OCI-LY7 (cell line): ENCODE measurements around the gene FCRL2. TPM values are rescaled to one million over a fixed set of nuclear protein-coding genes. Genes with fewer than 3 reads are reported as not detected.

Experiments
- BruUV-seq: library from RNA; stranded (reverse); fragments of 400-500 nt; replicated peaks from 2 replicates; lab custom pipeline; 2021; lab: Mats Ljungman, UMichigan
- CTCF ChIA-PET: fragments of 300-600 bp; sonication (Branson Sonifier 250); formaldehyde crosslinking; loops from one replicate; lab custom pipeline; 2022; ENCODE audit warnings: antibody characterized with exemption; ENCODE audit not compliant: unreplicated experiment; lab: Charles Lee
- POLR2A ChIA-PET: fragments of 300-600 bp; sonication (Branson Sonifier 250); formaldehyde crosslinking; loops from one replicate; lab custom pipeline; 2022; ENCODE audit warnings: antibody characterized with exemption; lab: Charles Lee
- DNase-seq: peaks from one replicate; pipeline ENCODE4 v3.0.0-alpha.2; 2015; ENCODE audit warnings: low spot score
- H2AFZ ChIP-seq: fragments of 200-600 bp; sonication (generic), shearing (Covaris generic); 2 replicates; pipeline ENCODE4 v1.6.1; 2014; ENCODE audit warnings: mild to moderate bottlenecking, antibody characterized with exemption, low read length, moderate library complexity
- H3K27ac ChIP-seq: fragments of 200-600 bp; sonication (generic); 2 replicates; pipeline ENCODE4 v1.5.1; 2014; ENCODE audit warnings: mixed run types, low read depth, mild to moderate bottlenecking, moderate library complexity, low read length, inconsistent platforms; ENCODE audit not compliant: poor library complexity, severe bottlenecking
- H3K36me3 ChIP-seq: fragments of 200-600 bp; sonication (generic); 2 replicates; pipeline ENCODE4 v1.6.1; 2014; ENCODE audit warnings: mild to moderate bottlenecking, antibody characterized with exemption, low read length, moderate library complexity, mixed read lengths; ENCODE audit not compliant: insufficient read depth
- H3K4me1 ChIP-seq: fragments of 200-600 bp; sonication (generic); 2 replicates; pipeline ENCODE4 v1.5.1; 2014; ENCODE audit warnings: mild to moderate bottlenecking, low read length; ENCODE audit not compliant: insufficient read depth, poor library complexity, severe bottlenecking
- H3K4me2 ChIP-seq: fragments of 200-600 bp; sonication (generic); 2 replicates; pipeline ENCODE4 v1.6.1; 2014; ENCODE audit warnings: mild to moderate bottlenecking, low read length
- H3K4me3 ChIP-seq: fragments of 200-600 bp; sonication (generic); 2 replicates; pipeline ENCODE4 v1.5.1; 2014; ENCODE audit warnings: mild to moderate bottlenecking, low read depth, low read length; ENCODE audit not compliant: poor library complexity, severe bottlenecking
- H3K79me2 ChIP-seq: fragments of 200-600 bp; sonication (generic); 2 replicates; pipeline ENCODE4 v1.6.1; 2016; ENCODE audit warnings: low read depth, mild to moderate bottlenecking, low read length, moderate library complexity, mixed read lengths; ENCODE audit not compliant: insufficient read depth
- H3K9me2 ChIP-seq: fragments of 200-600 bp; sonication (generic); 2 replicates; pipeline ENCODE4 v1.6.1; 2016; ENCODE audit warnings: mild to moderate bottlenecking, low read length, mixed read lengths; ENCODE audit not compliant: insufficient read depth
- H3K9me3 ChIP-seq: fragments of 200-600 bp; sonication (generic); 2 replicates; pipeline ENCODE4 v1.6.1; 2014; ENCODE audit warnings: mild to moderate bottlenecking, mixed run types, low read length, mixed read lengths
- H4K20me1 ChIP-seq: fragments of 200-600 bp; sonication (generic); 2 replicates; pipeline ENCODE4 v1.6.1; 2014; ENCODE audit warnings: mild to moderate bottlenecking, antibody characterized with exemption, low read length, moderate library complexity, mixed read lengths; ENCODE audit not compliant: insufficient read depth
- EZH2phosphoT487 ChIP-seq: fragments of 200-600 bp; sonication (generic); IDR thresholded peaks from 2 replicates; pipeline ENCODE4 v1.6.1; 2018; ENCODE audit warnings: low read depth, borderline replicate concordance, mild to moderate bottlenecking, mixed run types, antibody characterized with exemption, low read length, moderate library complexity, mixed read lengths
- intact Hi-C: fragments of 100-400 bp; cut with micrococcal nuclease; formaldehyde crosslinking; loops from one replicate; pipeline ENCODE4 v1.10.0; 2022; ENCODE audit not compliant: unreplicated experiment
- total RNA-seq, 2 experiments: library from RNA; depleted of rRNA in 1 of 2; stranded (reverse); fragments of >200 nt in 1 of 2; shearing (Covaris generic) in 1 of 2; gene quantifications; 2 replicates each; pipeline ENCODE4 v1.2.3, GENCODE V29; 2014 to 2022
- TF ChIP-seq, protein P1 (sequence below): fragments of 200-600 bp; sonication (generic); conservative IDR thresholded peaks from 2 replicates; pipeline ENCODE4 v1.5.1; 2014; ENCODE audit warnings: mild to moderate bottlenecking, antibody characterized with exemption, low read length, moderate library complexity, mixed read lengths

The FCRL2 gene
- total RNA-seq, 2 experiments from 2014 or later: 6.6 to 11.5 TPM

DNA sequence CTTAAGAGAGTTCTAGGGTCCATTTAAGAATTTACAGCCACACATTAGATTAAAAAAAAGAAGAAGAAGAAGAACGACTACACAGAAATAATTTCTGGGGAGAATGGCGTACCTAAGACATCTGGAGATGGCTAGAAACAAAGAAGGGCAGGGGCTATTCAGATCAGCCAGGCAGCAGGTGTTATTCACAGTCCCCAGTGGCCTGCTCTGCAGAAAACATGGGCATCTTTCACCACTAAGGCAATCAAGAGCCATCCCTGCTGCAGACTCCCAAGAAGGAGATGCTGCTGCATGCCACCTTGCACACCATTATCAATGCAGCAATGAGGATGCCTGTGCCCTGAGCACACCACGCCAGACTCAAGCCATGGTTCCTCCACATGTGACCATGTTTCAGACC lies 7.9 kb upstream of the FCRL2 start:
- Histone ChIP-seq H3K4me1 (peaks cover 72% of the 10 kb centered on the region), H3K9me2 (no peaks in the 10 kb centered on the region), H3K27ac (peak overlapping the region; percentile 71), H3K36me3 (peaks cover 15% of the 10 kb centered on the region), H3K9me3 (peaks cover 18% of the 10 kb centered on the region; the same call in 1 of the 2 replicates), H3K79me2 (no peaks in the 10 kb centered on the region), H4K20me1 (no peaks in the 10 kb centered on the region), H2AFZ (peak overlapping the region; percentile 2; the same call in 1 of the 2 replicates), H3K4me3 (no peak overlapping the region), H3K4me2 (peak overlapping the region; percentile 68)
- BruUV-seq: no TSS peak
- TF ChIP-seq EZH2phosphoT487: no peak
- TF ChIP-seq, protein P1, sequence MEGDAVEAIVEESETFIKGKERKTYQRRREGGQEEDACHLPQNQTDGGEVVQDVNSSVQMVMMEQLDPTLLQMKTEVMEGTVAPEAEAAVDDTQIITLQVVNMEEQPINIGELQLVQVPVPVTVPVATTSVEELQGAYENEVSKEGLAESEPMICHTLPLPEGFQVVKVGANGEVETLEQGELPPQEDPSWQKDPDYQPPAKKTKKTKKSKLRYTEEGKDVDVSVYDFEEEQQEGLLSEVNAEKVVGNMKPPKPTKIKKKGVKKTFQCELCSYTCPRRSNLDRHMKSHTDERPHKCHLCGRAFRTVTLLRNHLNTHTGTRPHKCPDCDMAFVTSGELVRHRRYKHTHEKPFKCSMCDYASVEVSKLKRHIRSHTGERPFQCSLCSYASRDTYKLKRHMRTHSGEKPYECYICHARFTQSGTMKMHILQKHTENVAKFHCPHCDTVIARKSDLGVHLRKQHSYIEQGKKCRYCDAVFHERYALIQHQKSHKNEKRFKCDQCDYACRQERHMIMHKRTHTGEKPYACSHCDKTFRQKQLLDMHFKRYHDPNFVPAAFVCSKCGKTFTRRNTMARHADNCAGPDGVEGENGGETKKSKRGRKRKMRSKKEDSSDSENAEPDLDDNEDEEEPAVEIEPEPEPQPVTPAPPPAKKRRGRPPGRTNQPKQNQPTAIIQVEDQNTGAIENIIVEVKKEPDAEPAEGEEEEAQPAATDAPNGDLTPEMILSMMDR: no peak
- intact Hi-C loops: loop anchor here (1.0 kb wide), 1 partner anchor 22 kb away; no protein-coding TSS in a partner anchor
- CTCF ChIA-PET: no interaction called here
- POLR2A ChIA-PET: interaction anchor here (1.7 to 3.3 kb wide), 3 partner anchors 8 to 22 kb away, joined by 5 to 22 read pairs (median 16); partner anchors contain the start of gene FCRL2
- DNase-seq: peak; percentile 74

DNA sequence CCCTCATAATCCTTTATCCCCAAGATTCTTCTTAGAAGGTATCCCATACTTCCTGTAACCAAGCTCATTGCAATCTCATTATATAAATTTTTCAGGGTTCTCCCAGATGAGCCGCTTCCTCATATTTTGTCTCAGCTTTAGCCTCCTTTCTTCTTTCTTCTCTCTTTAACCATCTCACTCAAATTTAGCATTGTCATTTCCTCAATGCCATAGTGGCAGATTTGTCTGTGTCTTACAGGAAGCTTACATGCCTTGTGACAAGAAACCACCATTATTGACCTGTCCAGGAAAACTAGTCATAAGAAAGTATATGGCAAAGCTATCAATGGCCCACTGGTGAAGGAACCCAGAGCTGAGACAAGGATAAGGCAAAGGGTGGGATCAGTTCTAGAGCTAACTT lies 6.0 kb upstream of the FCRL2 start:
- H3K4me2 ChIP-seq: peak overlapping the region; percentile 68
- H3K27ac ChIP-seq: peak overlapping the region; percentile 71
- no peaks in the 10 kb centered on the region for H3K79me2 ChIP-seq
- ChIA-PET POLR2A (interaction anchor here (1.1 to 2.3 kb wide), 13 partner anchors 8 to 202 kb away, joined by 3 to 18 read pairs (median 3); partner anchors contain the start of gene FCRL1), CTCF (interaction anchor here (0.6 to 1.0 kb wide), 2 partner anchors 40 to 76 kb away, joined by 3 read pairs; no protein-coding TSS in a partner anchor)
- TF ChIP-seq EZH2phosphoT487: no peak
- TF ChIP-seq, protein P1: no peak
- H3K9me2 ChIP-seq: no peaks in the 10 kb centered on the region
- peaks cover 87% of the 10 kb centered on the region for H3K4me1 ChIP-seq
- intact Hi-C loops: no loop called here
- peak; percentile 70 for DNase-seq
- H3K9me3 ChIP-seq: peaks cover 8% of the 10 kb centered on the region; the same call in 1 of the 2 replicates
- peaks cover 13% of the 10 kb centered on the region for H3K36me3 ChIP-seq
- BruUV-seq: no TSS peak
- peak overlapping the region; percentile 19 for H3K4me3 ChIP-seq
- H4K20me1 ChIP-seq: no peaks in the 10 kb centered on the region
- no peak overlapping the region for H2AFZ ChIP-seq

DNA sequence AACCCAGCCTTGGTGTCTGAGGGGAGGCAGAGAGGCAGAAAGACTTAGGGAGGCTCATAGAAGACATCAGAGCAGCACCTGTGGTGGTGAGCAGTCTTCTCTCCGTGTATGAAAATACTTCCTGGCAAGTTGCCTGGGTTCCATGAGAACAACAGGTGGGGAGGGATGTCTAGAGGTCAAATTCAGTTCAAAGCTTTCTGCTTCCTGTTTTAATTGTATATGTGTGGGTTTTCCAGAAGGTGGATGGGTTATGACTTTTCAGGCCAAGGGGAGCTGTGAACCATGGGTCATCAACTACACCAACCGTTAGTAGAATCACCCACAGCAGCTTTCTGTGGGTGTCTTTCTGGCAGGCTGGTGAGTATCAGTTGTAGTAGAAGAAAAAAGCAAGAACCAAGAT lies 4.1 kb upstream of the FCRL2 start:
- H2AFZ ChIP-seq: no peak overlapping the region; the same call in 1 of the 2 replicates
- CTCF ChIA-PET: no interaction called here

More for the DNA sequence above, 4.1 kb upstream of the FCRL2 start:
- POLR2A ChIA-PET: interaction anchor here (0.7 to 1.4 kb wide), 2 partner anchors 24 to 415 kb away, joined by 4 to 6 read pairs; no protein-coding TSS in a partner anchor
- peaks cover 5% of the 10 kb centered on the region; the same call in 1 of the 2 replicates for H3K36me3 ChIP-seq
- H3K9me2 ChIP-seq: no peaks in the 10 kb centered on the region
- peak overlapping the region; percentile 21 for H3K4me2 ChIP-seq
- TF ChIP-seq, protein P1: no peak
- TF ChIP-seq EZH2phosphoT487: no peak
- peaks cover 96% of the 10 kb centered on the region for H3K4me1 ChIP-seq
- no peaks in the 10 kb centered on the region for H3K9me3 ChIP-seq
- H3K27ac ChIP-seq: peak overlapping the region; percentile 26
- no peak overlapping the region for H3K4me3 ChIP-seq
- H4K20me1 ChIP-seq: no peaks in the 10 kb centered on the region
- DNase-seq: peak; percentile 62
- no peaks in the 10 kb centered on the region for H3K79me2 ChIP-seq
- BruUV-seq: no TSS peak
- intact Hi-C loops: no loop called here
